Stimulated activated CD4-positive, alpha-beta T cell treated with anti-CD3 and anti-CD28 coated beads, Interleukin-1b, Interleukin-23, amount 100 ng/mL, for 48 hours (primary cell): Measurements from ENCODE around the gene RAE1.

Source experiments
- DNase-seq: peaks from one replicate; pipeline ENCODE4 v3.0.0-alpha.2; 2020

The RAE1 gene

GRCh38 chr20:57401565-57401918 lies 50.5 kb downstream of the RAE1 start:
- no peak for DNase-seq

- DNase-seq, result no peak
Observed at GRCh38 chr20:57402206-57403125, 51.4 kb downstream of the RAE1 start.

- no peak for DNase-seq
Observed at GRCh38 chr20:57403216-57403615, 52.2 kb downstream of the RAE1 start.

GRCh38 chr20:57404006-57404405 lies 53.0 kb downstream of the RAE1 start:
- no peak for DNase-seq

- no peak for DNase-seq
Observed at GRCh38 chr20:57404419-57405072, 53.5 kb downstream of the RAE1 start.

GRCh38 chr20:57405236-57406016 lies 54.4 kb downstream of the RAE1 start:
- no peak for DNase-seq

- DNase-seq, result no peak
Observed at GRCh38 chr20:57407541-57407956, 56.5 kb downstream of the RAE1 start.

- DNase-seq, result no peak
Observed at GRCh38 chr20:57408131-57408530, 57.1 kb downstream of the RAE1 start.

GRCh38 chr20:57408536-57409233 lies 57.6 kb downstream of the RAE1 start:
- no peak for DNase-seq

GRCh38 chr20:57409316-57409671 lies 58.2 kb downstream of the RAE1 start:
- no peak for DNase-seq

GRCh38 chr20:57409672-57410397 lies 58.8 kb downstream of the RAE1 start:
- no peak for DNase-seq

- DNase-seq, result no peak
Observed at GRCh38 chr20:57410398-57410920, 59.4 kb downstream of the RAE1 start.

- DNase-seq, result no peak
Observed at GRCh38 chr20:57410924-57411323, 59.9 kb downstream of the RAE1 start.

- no peak for DNase-seq
Observed at GRCh38 chr20:57411406-57412283, 60.6 kb downstream of the RAE1 start.

GRCh38 chr20:57412347-57413029 lies 61.4 kb downstream of the RAE1 start:
- no peak for DNase-seq

GRCh38 chr20:57413986-57414385 lies 62.9 kb downstream of the RAE1 start:
- DNase-seq, result no peak

GRCh38 chr20:57414867-57415592 lies 64.0 kb downstream of the RAE1 start:
- DNase-seq, result no peak

- no peak for DNase-seq
Observed at GRCh38 chr20:57415771-57416170, 64.7 kb downstream of the RAE1 start.

- DNase-seq, result no peak
Observed at GRCh38 chr20:57416296-57417022, 65.4 kb downstream of the RAE1 start.
